T-helper 17 cell (primary cell): ENCODE data around the gene FRMD4A. TPM values are rescaled to one million over a fixed set of nuclear protein-coding genes. Genes with fewer than 3 reads are reported as not detected.

Experiments used
- ATAC-seq: fragments of 150-1000 bp; cut with Tn5 transposase; 2 replicates; pipeline ENCODE4 v1.10.0; 2021; ENCODE audit warnings: mild to moderate bottlenecking, moderate library complexity
- DNase-seq, 3 donors: peaks; one replicate each; pipeline versions ENCODE4 v3.0.0 to v3.0.0-alpha.2; 2020 to 2021
- H3K9me3 ChIP-seq: one replicate; pipeline ENCODE4 v1.7.0; 2013; ENCODE audit warnings: low read length, mild to moderate bottlenecking; ENCODE audit not compliant: control insufficient read depth, poor library complexity, severe bottlenecking
- H3K27ac Mint-ChIP-seq: one replicate; pipeline ENCODE4 v1.8.0; 2022; ENCODE audit warnings: mild to moderate bottlenecking, moderate library complexity, mixed read lengths
- H3K27me3 Mint-ChIP-seq: one replicate; pipeline ENCODE4 v1.8.0; 2022; ENCODE audit warnings: mixed read lengths
- H3K36me3 Mint-ChIP-seq: one replicate; pipeline ENCODE4 v1.8.0; 2022; ENCODE audit warnings: low read depth, mixed read lengths
- H3K4me1 Mint-ChIP-seq: one replicate; pipeline ENCODE4 v1.8.0; 2022; ENCODE audit warnings: mild to moderate bottlenecking, mixed read lengths
- H3K4me3 Mint-ChIP-seq: one replicate; pipeline ENCODE4 v1.8.0; 2022; ENCODE audit warnings: mild to moderate bottlenecking, moderate library complexity, mixed read lengths
- total RNA-seq, 4 donors: library from RNA in 2 of 4; stranded (reverse) in 2 of 4; gene quantifications; one replicate each; pipeline ENCODE4 v1.2.3 and lab custom pipeline; 2022 to 2026

Gene FRMD4A
- total RNA-seq, 2 donors from 2014 or later = 1.3 to 2.7 TPM

- DNase-seq (no peak), ATAC-seq (no peak)
- no peak overlapping the region for H3K27ac Mint-ChIP-seq
- H3K27me3 Mint-ChIP-seq = peaks cover 39% of the 10 kb centered on the region
- no peaks in the 10 kb centered on the region for H3K36me3 Mint-ChIP-seq
- peaks cover 3% of the 10 kb centered on the region for H3K4me1 Mint-ChIP-seq
- H3K4me3 Mint-ChIP-seq = no peak overlapping the region
- no peaks in the 10 kb centered on the region for H3K9me3 ChIP-seq
These were observed 29.8 kb upstream of the FRMD4A start for GRCh38 chr10:14360515-14360914.

GRCh38 chr10:14358886-14359573 is 28.3 kb upstream of the FRMD4A start:
- Mint-ChIP-seq H3K27ac (no peak overlapping the region), H3K4me3 (no peak overlapping the region), H3K4me1 (peaks cover 3% of the 10 kb centered on the region), H3K36me3 (no peaks in the 10 kb centered on the region), H3K27me3 (peaks cover 40% of the 10 kb centered on the region)
- DNase-seq (no peak), ATAC-seq (no peak)
- no peaks in the 10 kb centered on the region for H3K9me3 ChIP-seq

- Mint-ChIP-seq H3K4me1 (no peaks in the 10 kb centered on the region), H3K4me3 (no peak overlapping the region), H3K27me3 (peaks cover 32% of the 10 kb centered on the region), H3K36me3 (no peaks in the 10 kb centered on the region), H3K27ac (no peak overlapping the region)
- ATAC-seq (no peak), DNase-seq (no peak)
- no peaks in the 10 kb centered on the region for H3K9me3 ChIP-seq
These were observed 26.2 kb upstream of the FRMD4A start for GRCh38 chr10:14356921-14357320.

- DNase-seq = no peak
- H3K27me3 Mint-ChIP-seq = peaks cover 32% of the 10 kb centered on the region
- H3K27ac Mint-ChIP-seq = no peak overlapping the region
- no peaks in the 10 kb centered on the region for H3K4me1 Mint-ChIP-seq
- H3K4me3 Mint-ChIP-seq = no peak overlapping the region
- H3K36me3 Mint-ChIP-seq = no peaks in the 10 kb centered on the region
- H3K9me3 ChIP-seq = no peaks in the 10 kb centered on the region
- ATAC-seq = no peak
These were observed 25.0 kb upstream of the FRMD4A start for GRCh38 chr10:14355750-14356149.

GRCh38 chr10:14353291-14353913 is 22.7 kb upstream of the FRMD4A start:
- H3K27ac Mint-ChIP-seq = no peak overlapping the region
- ATAC-seq = no peak
- H3K4me3 Mint-ChIP-seq = no peak overlapping the region
- no peaks in the 10 kb centered on the region for H3K9me3 ChIP-seq
- no peaks in the 10 kb centered on the region for H3K36me3 Mint-ChIP-seq
- H3K27me3 Mint-ChIP-seq = peaks cover 52% of the 10 kb centered on the region
- no peaks in the 10 kb centered on the region for H3K4me1 Mint-ChIP-seq
- no peak for DNase-seq

DNA sequence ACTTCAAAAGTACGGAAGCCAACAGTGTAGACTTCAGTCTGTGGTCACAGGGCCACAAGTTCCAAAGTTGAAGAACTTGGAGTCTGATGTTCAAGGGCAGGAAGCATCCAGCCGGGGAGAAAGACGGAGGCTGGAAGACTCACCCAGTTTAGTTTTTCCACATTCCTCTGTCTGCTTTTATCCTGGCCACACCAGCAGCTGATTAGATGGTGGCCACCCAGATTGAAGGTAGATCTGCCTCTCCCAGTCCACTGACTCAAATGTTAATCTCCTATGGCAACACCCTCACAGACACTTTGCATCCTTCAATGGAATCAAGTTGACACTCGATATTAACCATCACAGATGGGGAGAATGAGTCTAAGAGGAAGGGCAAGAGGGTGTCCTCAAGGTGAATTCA is 19.3 kb upstream of the FRMD4A start:
- Mint-ChIP-seq H3K27me3 (peaks cover 53% of the 10 kb centered on the region), H3K27ac (no peak overlapping the region), H3K4me3 (no peak overlapping the region), H3K36me3 (peaks cover 2% of the 10 kb centered on the region), H3K4me1 (no peaks in the 10 kb centered on the region)
- no peaks in the 10 kb centered on the region for H3K9me3 ChIP-seq
- DNase-seq (no peak), ATAC-seq (no peak)

GRCh38 chr10:14349081-14349480 is 18.4 kb upstream of the FRMD4A start:
- no peak for DNase-seq
- Mint-ChIP-seq H3K27ac (no peak overlapping the region), H3K27me3 (peaks cover 54% of the 10 kb centered on the region), H3K4me3 (no peak overlapping the region), H3K4me1 (no peaks in the 10 kb centered on the region), H3K36me3 (peaks cover 2% of the 10 kb centered on the region)
- ATAC-seq = no peak
- no peaks in the 10 kb centered on the region for H3K9me3 ChIP-seq

- H3K9me3 ChIP-seq = no peaks in the 10 kb centered on the region
- H3K4me1 Mint-ChIP-seq = peaks cover 2% of the 10 kb centered on the region
- H3K36me3 Mint-ChIP-seq = peaks cover 7% of the 10 kb centered on the region
- DNase-seq (no peak), ATAC-seq (no peak)
- H3K27ac Mint-ChIP-seq = no peak overlapping the region
- peaks cover 59% of the 10 kb centered on the region for H3K27me3 Mint-ChIP-seq
- H3K4me3 Mint-ChIP-seq = no peak overlapping the region
These were observed 14.5 kb upstream of the FRMD4A start for GRCh38 chr10:14345262-14345661.

DNA sequence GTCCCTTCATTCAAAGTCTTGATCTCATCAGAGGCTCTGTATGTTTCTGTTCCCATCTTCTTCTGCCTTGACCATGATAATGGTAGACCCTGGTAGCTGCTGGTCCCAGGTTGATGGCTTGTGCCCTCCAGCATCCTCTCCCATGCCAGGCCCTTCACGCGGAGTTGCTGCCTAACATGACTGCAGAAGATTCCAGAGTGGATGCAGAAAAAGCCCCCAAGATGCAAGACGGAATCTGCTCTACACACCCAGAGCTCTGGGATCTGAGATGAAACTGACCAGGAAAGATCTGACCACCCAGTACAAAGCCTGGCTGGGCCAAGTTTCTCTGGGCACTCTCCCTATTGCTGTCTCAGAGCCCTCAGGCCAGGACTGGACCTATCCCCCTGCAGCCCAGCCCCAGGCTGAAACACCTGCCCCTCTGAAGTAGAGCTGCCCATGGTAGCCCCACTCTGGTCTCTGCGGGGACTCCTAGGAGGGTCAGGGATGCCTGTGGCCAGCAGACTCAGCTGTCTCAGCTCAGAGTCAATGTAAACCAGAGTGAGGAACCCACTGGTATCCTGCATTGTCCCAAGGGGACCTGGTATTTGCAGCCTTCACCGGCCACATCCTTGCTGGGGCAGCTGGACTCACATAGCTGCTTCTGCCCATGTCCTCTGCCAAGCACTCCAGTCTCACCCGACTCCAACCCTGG is 9.5 kb upstream of the FRMD4A start:
- no peak for ATAC-seq
- no peak overlapping the region for H3K27ac Mint-ChIP-seq
- H3K4me1 Mint-ChIP-seq = peaks cover 6% of the 10 kb centered on the region

DNA sequence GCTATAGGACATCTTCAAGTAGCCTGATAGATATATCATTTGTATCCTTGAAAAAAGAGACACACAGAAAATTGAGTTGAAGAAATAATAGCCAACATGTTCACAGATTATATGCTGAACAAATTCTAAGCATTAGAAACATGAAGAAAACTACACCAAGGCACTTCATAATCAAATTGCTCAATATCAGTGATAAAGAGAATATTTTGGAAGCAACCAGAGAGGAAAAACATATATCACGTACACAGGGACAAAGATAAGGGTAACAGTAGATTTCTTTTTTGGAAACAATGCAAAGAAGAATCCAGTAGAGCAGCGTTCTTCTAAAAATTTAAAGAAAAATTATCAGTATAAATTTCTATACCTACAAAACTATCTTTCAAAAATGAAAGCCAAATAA is 6.0 kb upstream of the FRMD4A start:
- H3K27me3 Mint-ChIP-seq = peaks cover 32% of the 10 kb centered on the region
- ATAC-seq = no peak

More for the DNA sequence above, 9.5 kb upstream of the FRMD4A start:
- DNase-seq = no peak
- H3K9me3 ChIP-seq = no peaks in the 10 kb centered on the region
- Mint-ChIP-seq H3K4me3 (no peak overlapping the region), H3K36me3 (peaks cover 7% of the 10 kb centered on the region), H3K27me3 (peaks cover 39% of the 10 kb centered on the region)

GRCh38 chr10:14334771-14335170 is 4.0 kb upstream of the FRMD4A start:
- DNase-seq (no peak), ATAC-seq (no peak)
- peaks cover 32% of the 10 kb centered on the region for H3K27me3 Mint-ChIP-seq
- no peak overlapping the region for H3K27ac Mint-ChIP-seq
- H3K36me3 Mint-ChIP-seq = peaks cover 2% of the 10 kb centered on the region
- H3K4me3 Mint-ChIP-seq = no peak overlapping the region
- no peaks in the 10 kb centered on the region for H3K9me3 ChIP-seq
- peaks cover 5% of the 10 kb centered on the region for H3K4me1 Mint-ChIP-seq

More for the DNA sequence above, 6.0 kb upstream of the FRMD4A start:
- Mint-ChIP-seq H3K27ac (no peak overlapping the region), H3K4me1 (peaks cover 5% of the 10 kb centered on the region), H3K4me3 (no peak overlapping the region), H3K36me3 (peaks cover 2% of the 10 kb centered on the region)
- DNase-seq = no peak
- no peaks in the 10 kb centered on the region for H3K9me3 ChIP-seq

- H3K27ac Mint-ChIP-seq = no peak overlapping the region
- H3K4me1 Mint-ChIP-seq = peaks cover 5% of the 10 kb centered on the region
- H3K9me3 ChIP-seq = no peaks in the 10 kb centered on the region
- H3K36me3 Mint-ChIP-seq = peaks cover 2% of the 10 kb centered on the region
- ATAC-seq (no peak), DNase-seq (no peak)
- H3K4me3 Mint-ChIP-seq = no peak overlapping the region
- H3K27me3 Mint-ChIP-seq = peaks cover 41% of the 10 kb centered on the region
These were observed 2.9 kb upstream of the FRMD4A start for GRCh38 chr10:14333606-14334005.

- Mint-ChIP-seq H3K4me1 (peaks cover 5% of the 10 kb centered on the region), H3K36me3 (peaks cover 2% of the 10 kb centered on the region), H3K4me3 (no peak overlapping the region), H3K27ac (no peak overlapping the region), H3K27me3 (peaks cover 44% of the 10 kb centered on the region)
- no peaks in the 10 kb centered on the region for H3K9me3 ChIP-seq
- no peak for ATAC-seq
- DNase-seq = no peak
These were observed 2.2 kb upstream of the FRMD4A start for GRCh38 chr10:14332903-14333302.
